AG04450 (cell line): ENCODE data around the gene SASS6. TPM values are rescaled to one million over a fixed set of nuclear protein-coding genes. Genes with fewer than 3 reads are reported as not detected.
A peak's percentile ranks its signal among the peaks of the same experiment; 100 is the strongest.

ENCODE experiments used
- CTCF ChIA-PET: fragments of 300-600, 350-600 bp; formaldehyde crosslinking; extraction: SDS; loops from one replicate; lab custom pipeline; 2022; ENCODE audit warnings: antibody characterized with exemption, inconsistent platforms; lab: Charles Lee
- POLR2A ChIA-PET: fragments of 350-600 bp; formaldehyde crosslinking; extraction: SDS; loops from one replicate; lab custom pipeline; 2021; ENCODE audit warnings: antibody characterized with exemption, inconsistent platforms; lab: Yijun Ruan, JAX
- DNase-seq: peaks from one replicate; pipeline ENCODE4 v3.0.0-alpha.2; 2011; ENCODE audit warnings: low read depth, low spot score
- H3K27ac ChIP-seq: one replicate; pipeline ENCODE4 v1.5.1; 2012; ENCODE audit warnings: low read depth, low read length, control low read depth
- H3K27me3 ChIP-seq: one replicate; pipeline ENCODE4 v1.6.0; 2012; ENCODE audit warnings: low read length; ENCODE audit not compliant: control insufficient read depth, insufficient read depth
- H3K4me3 ChIP-seq: 2 replicates; pipeline ENCODE4 v1.5.1; 2011; ENCODE audit warnings: mild to moderate bottlenecking, low read depth, low read length, control low read depth
- H3K9me3 ChIP-seq: 2 replicates; pipeline ENCODE4 v1.5.1; 2012; ENCODE audit warnings: low read length; ENCODE audit not compliant: control insufficient read depth, insufficient read depth
- polyA plus RNA-seq: library from polyadenylated mRNA; depleted of rRNA; stranded (reverse); fragments of >200 nt; gene quantifications from 2 replicates; pipeline ENCODE4 v1.2.3, GENCODE V29; 2011
- TF ChIP-seq, protein P1 (sequence below): IDR thresholded peaks from 2 replicates; pipeline ENCODE4 v1.5.1; 2011; ENCODE audit warnings: low read depth, low read length, control low read depth, inconsistent platforms

Gene SASS6
- polyA plus RNA-seq, 1 experiment, result 1.0 TPM

DNA sequence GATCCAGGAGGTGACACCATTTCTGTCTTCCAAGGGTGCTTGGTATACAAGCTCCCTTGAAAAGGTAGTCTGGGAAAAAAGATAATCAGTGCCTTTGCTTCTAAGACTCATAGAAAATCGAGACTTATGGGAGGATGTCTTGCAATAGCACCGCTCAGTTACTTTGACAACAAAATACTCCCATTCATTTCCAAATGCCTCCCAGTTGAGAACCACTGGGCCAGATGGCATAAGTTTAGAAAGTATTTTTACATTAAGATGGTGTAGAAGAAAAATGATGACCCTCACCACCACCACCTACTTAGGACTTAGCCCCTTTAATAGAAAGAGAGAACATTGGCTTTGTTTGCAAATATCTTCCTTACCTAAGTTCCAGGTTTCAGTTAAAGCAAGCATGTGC is 4.9 kb upstream of the SASS6 start:
- Histone ChIP-seq H3K4me3 (no peak overlapping the region), H3K9me3 (no peaks in the 10 kb centered on the region; the same call in 1 of the 2 replicates), H3K27ac (no peak overlapping the region), H3K27me3 (no peaks in the 10 kb centered on the region)
- TF ChIP-seq, protein P1, sequence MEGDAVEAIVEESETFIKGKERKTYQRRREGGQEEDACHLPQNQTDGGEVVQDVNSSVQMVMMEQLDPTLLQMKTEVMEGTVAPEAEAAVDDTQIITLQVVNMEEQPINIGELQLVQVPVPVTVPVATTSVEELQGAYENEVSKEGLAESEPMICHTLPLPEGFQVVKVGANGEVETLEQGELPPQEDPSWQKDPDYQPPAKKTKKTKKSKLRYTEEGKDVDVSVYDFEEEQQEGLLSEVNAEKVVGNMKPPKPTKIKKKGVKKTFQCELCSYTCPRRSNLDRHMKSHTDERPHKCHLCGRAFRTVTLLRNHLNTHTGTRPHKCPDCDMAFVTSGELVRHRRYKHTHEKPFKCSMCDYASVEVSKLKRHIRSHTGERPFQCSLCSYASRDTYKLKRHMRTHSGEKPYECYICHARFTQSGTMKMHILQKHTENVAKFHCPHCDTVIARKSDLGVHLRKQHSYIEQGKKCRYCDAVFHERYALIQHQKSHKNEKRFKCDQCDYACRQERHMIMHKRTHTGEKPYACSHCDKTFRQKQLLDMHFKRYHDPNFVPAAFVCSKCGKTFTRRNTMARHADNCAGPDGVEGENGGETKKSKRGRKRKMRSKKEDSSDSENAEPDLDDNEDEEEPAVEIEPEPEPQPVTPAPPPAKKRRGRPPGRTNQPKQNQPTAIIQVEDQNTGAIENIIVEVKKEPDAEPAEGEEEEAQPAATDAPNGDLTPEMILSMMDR, result no peak
- ChIA-PET CTCF (no interaction called here), POLR2A (interaction anchor here (0.6 kb wide), 1 partner anchor 122 kb away, joined by 3 read pairs; no protein-coding TSS in a partner anchor)
- DNase-seq, result no peak

DNA sequence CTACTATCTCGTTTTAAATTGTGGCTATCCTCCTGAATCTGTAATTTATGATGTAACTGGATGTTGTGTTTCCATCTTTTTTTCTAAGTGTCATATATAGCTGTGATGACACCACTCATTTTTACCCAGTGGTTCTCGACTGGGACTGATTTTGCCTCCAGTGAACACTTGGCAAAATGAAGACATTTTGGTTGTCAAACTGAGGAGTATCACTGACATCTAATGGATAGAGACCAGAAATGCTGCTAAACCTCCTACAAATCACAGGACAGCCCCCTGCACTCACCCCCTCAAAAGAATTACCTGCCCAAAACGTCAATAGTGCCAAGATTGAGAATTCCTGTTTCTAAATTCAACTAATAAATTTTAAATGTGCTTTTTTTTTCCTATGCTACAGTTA is 2.1 kb upstream of the SASS6 start:
- Histone ChIP-seq H3K27me3 (no peaks in the 10 kb centered on the region), H3K9me3 (no peaks in the 10 kb centered on the region; the same call in 1 of the 2 replicates), H3K27ac (no peak overlapping the region), H3K4me3 (no peak overlapping the region)
- ChIA-PET POLR2A (no interaction called here), CTCF (interaction anchor here (0.6 kb wide), 1 partner anchor 322 kb away, joined by 12 read pairs; no protein-coding TSS in a partner anchor)
- DNase-seq, result no peak
- TF ChIP-seq, protein P1, result no peak

DNA sequence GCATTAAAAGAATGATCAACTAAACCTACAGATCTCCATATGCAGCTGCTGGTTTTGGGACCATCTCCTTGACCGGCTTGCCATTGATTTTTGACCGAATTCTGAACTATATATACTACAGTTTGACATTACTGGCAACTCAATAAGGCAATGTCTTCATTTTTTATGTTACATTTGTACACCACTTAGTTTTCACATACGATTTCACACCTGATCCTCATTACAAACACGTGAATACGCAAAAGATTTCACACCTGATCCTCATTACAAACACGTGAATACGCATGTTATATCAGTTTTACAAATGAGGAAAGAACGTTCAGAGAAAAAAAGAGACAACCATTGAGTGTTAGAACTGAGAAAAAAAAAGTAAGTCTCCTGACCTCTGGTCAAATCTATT is 1.1 kb downstream of the SASS6 start:
- Histone ChIP-seq H3K27ac (no peak overlapping the region), H3K4me3 (peak overlapping the region; percentile 98), H3K27me3 (no peaks in the 10 kb centered on the region), H3K9me3 (no peaks in the 10 kb centered on the region; the same call in 1 of the 2 replicates)
- POLR2A ChIA-PET, result no interaction called here
- DNase-seq, result no peak
- CTCF ChIA-PET, result no interaction called here
- TF ChIP-seq, protein P1, result no peak

DNA sequence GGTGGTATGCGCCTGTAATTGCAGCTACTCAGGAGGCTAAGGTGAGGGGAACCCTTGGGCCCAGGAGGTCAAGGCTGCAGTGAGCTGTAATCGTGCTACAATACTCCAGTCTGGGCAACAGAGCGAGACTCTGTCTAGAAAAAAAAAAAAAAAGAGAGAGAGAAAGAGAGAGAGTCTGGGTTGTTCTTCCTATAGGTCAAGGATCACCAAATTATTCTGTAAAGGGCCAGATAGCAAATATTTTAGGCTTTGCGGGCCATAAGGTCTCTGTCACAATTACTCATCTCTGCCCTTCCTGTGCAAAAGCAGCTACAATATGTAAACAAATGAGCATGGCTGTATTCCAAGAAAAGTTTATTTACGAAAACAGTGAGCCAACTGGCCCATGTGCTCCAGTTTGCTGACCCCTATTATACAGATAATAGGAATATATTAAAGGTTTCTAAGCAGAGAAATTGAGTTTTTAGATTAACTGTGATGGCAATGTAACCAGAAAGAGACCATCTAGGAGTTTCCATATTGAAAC is 2.1 kb downstream of the SASS6 start:
- Histone ChIP-seq H3K27ac (no peak overlapping the region), H3K9me3 (no peaks in the 10 kb centered on the region; the same call in 1 of the 2 replicates), H3K27me3 (no peaks in the 10 kb centered on the region), H3K4me3 (no peak overlapping the region)
- TF ChIP-seq, protein P1, result no peak
- ChIA-PET CTCF (no interaction called here), POLR2A (interaction anchor here (0.7 kb wide), 1 partner anchor 374 kb away, joined by 7 read pairs; no protein-coding TSS in a partner anchor)
- DNase-seq, result no peak

DNA sequence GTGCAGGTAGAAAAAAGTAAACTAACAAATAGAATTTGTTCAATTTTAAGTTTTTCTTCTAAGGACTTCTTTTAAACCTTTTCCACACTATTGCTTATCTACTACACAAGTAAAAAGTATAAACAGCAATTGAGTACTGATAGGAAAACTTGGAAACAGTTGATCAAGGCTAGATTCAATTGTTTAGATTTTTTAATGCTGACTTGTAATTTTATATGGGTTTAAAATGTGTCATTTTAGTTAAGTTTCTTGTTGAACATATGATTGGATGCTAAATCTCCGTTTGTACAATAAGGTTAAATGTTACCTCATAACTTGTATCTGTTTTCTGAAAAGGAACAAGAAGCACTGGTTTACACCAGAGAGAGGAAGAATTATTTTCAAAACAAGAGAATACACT is 5.5 kb downstream of the SASS6 start:
- no peaks in the 10 kb centered on the region for H3K27me3 ChIP-seq
- no peak overlapping the region for H3K4me3 ChIP-seq
- no peak for DNase-seq
- H3K27ac ChIP-seq, result no peak overlapping the region
- CTCF ChIA-PET, result no interaction called here
- H3K9me3 ChIP-seq, result no peaks in the 10 kb centered on the region
- TF ChIP-seq, protein P1, result no peak
- POLR2A ChIA-PET, result interaction anchor here (0.6 kb wide), 1 partner anchor 496 kb away, joined by 3 read pairs; no protein-coding TSS in a partner anchor
